ENCODE results near the gene OAF.

The OAF gene

DNA sequence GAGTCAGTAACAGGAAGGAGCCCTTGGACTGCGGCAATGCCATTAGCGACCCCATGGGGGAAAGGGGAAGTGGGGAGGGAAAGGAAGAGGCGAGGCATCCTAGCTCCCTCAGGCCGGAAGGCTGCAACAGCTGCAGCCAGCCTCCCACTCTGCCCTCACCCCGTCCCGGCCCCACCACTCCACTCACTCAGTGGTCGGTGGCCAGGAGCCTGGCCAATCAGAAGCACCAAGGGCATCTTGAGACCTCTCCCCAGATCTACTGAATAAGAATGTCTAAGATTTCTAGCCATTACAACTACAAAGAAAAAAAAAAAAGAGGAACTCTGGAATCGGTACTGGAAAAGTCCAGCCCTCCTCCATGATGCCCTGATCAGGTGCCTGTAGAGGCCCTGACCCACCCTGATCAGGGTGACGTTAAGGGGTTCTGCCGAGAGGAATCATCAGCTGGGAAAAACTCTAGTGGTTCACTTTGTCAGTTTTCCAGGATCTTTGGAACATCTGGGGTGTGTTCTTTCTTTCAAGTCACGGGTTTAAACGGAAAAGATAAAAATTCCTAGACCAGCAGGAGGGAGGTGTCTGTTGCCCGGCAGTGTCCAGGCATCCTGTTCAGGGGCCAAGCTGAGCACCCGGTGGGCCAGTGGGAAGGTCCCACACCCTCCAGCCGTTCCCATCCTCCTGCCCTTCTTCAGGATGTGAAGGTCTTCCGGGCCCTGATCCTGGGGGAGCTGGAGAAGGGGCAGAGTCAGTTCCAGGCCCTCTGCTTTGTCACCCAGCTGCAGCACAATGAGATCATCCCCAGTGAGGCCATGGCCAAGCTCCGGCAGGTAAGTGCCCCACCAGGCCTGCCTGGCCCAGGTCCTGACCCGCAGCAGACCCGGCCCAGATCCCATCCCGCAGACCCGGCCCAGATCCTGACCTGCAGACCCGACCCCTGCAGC, 14.4 kb downstream of the OAF start:
- peak; percentile 88 for DNase-seq

DNA sequence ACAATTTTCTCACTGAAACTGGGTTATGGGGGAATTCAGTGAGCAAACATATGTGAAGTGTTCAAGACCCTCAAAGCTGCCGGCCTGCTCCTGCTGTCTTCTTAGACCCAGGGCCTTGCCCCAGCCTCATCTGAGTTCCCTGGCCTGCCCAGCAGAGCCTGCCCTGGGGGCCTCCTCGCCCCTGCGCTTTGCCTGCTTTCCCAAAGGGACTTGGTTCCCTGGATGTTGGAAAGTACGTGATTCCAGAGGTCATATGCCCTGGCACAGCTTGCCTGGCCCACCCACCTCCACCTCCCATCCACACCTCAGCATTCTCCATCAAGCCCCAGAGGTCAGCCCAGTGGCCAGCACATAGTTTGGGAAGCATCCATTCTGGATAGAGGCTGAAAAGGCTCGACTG, 15.4 kb downstream of the OAF start:
- no peak for DNase-seq

DNA sequence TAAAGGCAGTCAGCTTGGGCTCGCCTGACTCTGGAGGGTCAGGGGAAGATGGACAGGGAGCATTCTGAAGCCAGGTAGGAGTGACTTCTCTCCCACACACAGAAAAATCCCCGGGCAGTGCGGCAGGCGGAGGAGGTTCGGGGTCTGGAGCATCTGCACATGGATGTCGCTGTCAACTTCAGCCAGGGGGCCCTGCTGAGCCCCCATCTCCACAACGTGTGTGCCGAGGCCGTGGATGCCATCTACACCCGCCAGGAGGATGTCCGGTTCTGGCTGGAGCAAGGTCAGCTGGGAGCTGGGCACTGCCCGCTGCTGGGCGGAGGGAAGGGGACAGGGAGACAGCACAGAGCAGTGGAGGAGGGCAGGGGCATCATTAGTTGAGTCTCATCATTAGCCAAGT, 15.9 kb downstream of the OAF start:
- no peak for DNase-seq

DNA sequence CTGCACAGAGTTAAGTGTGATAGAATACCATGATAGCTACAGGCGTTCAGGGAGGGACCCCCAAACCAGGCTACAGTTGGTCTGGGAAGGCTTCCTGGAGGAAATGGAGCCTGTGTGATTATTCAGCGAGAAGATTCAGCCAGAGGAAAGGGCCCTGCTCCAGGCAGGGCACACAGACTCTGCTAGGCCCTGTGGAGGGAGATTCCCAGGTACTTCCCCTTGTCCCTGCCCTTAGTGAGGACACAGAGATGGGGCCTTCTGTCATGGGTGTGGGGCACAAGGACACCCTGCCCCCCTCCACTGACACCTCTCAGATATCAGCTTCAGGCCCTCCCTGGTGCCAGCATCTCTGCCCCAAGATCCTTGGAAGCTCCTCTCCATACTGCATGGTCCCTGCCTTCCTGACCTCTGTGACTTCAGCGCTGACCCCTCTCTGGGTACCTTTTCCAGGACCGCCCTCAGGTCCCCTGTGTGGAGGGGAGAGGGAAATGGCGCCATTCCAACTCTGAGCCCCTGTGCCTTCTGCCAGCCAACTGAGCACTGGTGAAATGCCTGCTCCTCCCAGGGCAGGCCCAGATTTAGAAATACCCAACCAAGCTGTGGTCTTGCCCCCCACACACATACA, 16.5 kb downstream of the OAF start:
- DNase-seq = no peak

DNA sequence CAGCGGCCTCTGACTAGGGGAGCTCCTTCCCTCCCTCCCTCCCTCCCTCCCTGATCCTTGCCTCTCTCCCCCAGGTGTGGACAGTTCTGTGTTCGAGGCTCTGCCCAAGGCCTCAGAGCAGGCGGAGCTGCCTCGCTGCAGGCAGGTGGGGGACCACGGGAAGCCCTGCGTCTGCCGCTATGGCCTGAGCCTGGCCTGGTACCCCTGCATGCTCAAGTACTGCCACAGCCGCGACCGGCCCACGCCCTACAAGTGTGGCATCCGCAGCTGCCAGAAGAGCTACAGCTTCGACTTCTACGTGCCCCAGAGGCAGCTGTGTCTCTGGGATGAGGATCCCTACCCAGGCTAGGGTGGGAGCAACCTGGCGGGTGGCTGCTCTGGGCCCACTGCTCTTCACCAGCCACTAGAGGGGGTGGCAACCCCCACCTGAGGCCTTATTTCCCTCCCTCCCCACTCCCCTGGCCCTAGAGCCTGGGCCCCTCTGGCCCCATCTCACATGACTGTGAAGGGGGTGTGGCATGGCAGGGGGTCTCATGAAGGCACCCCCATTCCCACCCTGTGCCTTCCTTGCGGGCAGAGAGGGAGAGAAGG, 18.1 kb downstream of the OAF start:
- DNase-seq = no peak

DNA sequence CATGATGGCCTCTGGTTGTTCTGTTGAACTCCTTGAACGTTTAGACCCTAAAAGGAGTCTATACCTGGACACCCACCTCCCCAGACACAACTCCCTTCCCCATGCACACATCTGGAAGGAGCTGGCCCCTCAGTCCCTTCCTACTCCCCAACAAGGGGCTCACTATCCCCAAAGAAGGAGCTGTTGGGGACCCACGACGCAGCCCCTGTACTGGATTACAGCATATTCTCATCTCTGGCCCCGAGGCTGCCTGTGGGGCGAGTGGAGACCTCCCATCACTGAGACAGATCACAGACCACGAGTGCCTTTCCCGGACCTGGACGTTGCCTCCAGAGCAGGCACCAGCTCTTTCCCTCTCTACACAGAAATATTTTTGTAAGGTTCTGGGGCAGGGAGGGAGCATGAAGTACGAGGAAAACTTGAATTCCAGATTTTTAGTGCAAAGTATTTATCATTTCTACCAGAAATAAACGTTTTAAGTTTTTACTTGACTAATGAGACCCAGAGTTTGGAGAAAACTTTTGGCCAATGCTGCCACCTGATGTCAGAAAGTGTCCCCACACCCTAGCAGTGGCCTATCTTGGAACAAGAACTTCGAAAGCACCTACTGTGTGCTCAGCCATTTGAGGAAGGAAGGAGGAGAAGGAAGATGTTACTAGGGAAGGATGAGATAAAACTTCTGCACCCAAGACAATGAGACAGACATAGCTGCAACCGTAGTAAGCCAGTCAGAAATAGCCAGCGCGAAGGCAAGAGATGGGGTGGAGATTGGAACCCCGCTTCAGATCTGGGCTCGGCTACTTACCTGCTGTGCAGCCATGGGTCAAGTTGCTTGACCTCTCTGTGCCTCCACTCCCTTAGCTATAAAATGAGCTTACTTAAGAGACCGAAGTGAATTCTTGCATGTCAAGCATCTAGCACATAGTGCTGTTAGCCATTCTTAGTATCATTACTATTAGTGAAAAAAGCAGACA, 18.9 kb downstream of the OAF start:
- peak; percentile 34 for DNase-seq

DNA sequence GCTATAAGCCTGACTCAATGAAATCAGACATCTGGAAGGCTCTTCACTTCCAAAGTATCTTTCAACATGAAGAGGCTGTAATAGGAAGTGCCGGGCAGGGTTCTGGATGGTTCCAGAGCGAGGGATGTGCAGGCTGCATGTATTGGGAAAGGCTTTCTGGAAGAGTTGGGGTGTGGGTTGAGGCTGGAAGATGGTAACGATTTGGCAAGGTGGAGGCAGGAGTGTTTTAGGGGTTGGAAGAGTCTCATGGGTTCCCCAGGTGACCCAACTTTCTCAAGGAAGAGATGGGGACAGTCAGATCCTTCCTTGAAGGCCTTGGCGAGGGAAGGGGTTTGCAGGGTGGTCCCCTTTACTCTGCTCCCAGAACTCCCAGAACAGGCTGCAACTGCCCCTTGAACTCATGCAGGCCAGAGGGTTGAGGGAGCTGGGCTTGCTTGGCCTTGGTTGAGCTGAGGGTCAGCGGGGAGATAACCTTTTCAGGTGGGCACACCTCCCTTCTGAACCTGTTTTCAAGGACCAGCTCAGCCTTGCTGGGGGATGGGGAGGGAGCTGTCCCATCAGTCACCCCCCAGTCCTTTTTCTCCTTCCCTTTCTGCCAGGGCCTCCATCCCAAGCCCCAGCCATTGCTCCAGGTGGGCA, 19.7 kb downstream of the OAF start:
- DNase-seq = no peak

DNA sequence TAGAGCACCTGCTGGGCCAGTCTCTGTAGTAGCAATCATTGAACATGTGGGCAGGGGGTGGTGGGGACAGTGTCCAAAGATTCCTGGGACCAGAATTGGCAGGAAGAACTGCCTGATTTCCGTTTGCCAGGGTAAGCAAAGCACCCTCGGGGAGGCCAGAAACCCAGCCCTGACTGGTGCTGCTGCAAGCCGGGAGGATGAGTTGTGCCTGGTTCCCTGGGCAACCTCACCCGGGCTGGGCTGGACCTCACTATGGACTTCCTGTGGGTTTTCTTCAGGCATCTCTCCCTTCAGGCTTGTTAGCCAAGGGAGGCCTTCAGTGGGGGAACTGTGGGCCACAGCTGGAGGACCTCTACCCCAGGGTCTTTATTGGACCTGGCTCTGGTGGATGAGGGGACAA, 21.1 kb downstream of the OAF start:
- no peak for DNase-seq

DNA sequence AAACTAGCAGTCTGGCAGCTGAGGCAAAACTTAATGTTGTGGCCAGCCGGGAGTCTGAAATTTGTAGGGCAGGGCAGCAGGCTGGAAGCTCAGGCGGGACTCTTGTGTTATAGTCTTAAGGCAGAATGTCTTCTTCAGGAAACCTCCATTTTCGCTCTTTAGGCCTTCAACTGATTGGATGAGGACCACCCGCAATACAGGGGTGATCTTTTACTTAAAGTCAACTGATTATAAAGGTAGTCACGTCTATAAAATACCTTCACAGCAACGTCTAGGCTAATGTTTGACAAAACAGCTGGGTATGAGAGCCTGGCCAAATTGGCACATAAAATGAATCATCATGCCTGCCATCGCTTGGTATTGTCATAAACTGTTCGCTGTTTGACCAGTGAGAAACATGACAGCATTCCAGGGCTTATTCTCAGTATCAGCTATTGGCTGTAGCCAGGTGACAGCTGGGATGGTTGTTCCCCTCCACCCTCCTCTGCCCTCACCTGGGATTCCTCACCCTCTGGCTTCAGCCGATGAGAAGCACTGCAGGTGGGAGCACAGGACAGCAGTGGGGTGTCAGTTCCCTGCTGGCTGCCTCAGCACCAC, 22.5 kb downstream of the OAF start:
- no peak for DNase-seq

DNA sequence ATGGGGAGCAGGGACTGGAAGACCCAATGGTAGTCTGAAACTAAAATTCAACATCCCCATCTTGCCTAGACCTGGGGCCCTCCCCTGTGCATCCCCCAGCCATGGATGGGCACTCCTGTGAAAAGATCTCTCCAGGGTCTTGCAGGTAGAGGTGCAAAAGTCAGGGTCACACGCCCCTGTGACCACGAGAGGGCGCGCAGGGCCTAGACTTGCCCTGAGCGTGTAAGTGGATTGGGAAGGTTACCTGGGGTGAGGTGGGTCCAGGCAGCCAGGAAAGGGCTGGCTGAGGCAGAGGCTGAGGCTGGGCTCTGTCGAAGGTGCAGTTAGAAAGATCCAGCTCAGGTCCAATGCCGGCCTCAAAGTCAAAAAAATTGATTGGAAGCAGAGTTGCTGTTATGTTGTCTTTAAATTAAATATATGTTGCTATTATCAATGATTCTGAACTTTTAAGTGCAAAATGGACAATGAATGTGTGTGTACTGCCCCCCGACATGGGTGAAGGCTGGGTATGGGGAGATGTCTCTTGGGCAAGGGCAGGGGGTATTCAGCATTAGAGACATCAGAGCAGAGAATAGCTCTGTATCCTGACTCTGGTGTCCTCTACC, 24.3 kb downstream of the OAF start:
- peak; percentile 11 for DNase-seq

DNA sequence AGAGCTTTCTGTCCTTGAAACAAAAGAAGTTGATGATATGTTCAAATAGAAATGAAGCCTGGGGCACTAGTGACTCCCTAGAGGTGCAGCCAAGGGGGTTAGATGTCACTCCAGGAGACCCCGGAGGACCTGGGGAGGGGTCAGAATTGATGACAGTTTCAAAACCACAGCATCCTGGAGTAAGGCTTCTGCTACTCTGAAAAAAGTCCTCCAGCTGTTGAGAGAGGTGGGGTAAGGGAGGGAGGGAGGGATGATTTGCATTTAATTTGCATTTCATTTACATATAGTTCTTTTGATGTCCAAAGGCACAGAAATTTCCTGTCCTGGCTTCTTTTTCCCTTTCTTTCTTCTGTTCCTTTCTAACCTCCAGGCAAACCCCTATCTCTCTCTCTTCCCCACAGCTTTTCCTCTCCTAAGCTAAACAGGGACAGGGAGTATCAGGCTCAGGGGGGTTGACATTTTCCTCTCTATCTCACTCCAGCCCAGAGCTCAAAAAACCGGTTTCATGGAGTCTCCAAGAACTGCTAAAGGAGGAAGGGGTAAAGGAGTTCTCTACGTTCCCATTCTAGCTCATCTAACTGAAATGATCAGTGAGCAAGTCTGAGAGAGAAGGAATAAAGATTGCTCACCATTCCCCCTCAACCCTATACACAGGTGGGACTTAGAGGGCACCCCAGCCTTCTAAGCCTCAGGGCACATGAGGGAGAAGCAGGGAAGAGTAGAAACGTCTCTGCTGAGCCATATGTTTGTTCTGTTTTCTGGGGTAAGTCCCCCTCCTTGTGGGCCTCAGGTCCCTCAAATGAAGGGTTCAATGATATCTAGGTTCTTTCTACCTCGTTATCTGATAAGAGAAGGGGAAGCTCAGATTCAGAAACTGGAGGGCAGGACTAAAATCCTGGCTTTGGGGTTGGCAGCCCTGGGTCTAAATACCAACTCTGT, 25.6 kb downstream of the OAF start:
- DNase-seq = peak; percentile 41

DNA sequence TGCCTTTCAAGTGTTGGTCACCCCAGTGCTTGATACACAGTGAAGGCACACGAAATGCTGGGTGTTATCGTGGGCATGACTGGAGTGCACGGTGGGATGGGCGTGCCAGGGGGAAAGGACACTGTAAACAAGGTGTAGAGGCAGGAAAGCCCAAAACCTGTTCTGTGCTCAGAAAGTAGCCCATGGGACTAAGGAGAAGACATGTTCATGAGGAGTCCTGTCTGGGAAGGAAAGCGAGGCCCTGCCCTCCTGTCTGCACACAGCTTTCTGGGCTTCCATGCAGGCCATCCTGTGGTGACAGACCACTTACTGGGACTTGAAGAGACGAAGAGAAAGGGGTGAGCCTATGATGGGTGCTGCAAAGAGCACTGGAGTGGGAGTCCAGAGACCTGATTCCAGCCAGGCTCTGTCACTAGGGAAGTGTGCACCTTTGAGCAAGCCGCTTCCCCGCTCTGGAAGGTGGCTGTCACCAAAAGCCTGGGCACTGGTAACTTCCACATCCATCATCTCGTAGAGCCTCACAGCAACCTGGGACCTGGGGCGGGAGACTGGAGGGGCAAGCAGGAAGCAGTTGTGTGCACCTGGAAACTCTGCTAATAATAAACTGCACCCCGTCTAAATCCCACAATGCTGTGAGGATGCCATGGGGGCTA, 28.3 kb downstream of the OAF start:
- DNase-seq = no peak

DNA sequence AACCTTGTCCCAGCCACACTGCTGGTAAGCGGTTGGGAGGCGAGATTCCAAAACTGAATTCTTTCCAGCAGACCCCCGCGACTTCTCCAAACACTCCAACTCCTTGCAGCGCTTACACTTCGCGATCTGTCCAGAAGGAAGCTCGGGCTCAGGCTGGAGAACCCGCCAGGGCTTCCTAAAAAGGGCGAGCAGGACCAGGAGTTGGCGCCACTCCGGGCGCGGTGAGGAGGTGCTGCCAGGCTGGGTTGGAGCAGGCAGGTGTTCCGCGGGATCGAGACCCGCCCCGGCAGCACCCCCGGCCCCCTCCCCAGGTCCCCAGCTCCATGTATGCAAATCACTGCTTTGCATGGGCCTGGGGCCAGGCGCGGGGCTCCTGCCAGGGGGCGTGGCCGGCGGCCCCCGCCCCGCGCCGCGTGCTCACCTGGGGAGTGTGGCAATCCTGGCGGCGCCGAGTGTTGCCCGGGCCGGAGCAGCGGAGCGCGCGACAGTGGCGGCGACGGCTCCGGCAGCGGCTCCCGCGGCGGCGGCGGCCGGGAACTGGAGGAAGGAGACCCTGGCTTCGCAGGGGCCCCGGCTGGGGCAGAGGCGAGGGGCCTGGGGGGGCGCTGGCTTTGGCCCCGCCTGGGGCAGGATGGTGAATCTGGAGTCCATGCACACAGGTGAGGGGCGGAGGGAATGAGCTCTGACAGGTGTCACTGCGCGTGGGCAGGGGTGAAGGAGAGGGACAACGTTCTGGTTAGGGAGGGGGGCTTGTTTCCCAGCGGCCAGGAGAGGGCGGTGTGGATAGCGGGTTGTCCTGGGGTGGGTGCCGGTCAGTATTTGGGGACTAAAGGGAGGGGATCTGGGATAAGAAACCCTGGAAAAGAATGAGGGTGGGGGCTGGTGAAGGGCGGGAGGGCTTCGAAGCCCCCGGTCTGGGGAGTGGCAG, 29.1 kb downstream of the OAF start, which contains the start of gene POU2F3:
Gene POU2F3 (plus strand): TSS at position 428 of the 928 bp plus-strand sequence. CDS start 204 bp downstream, at position 632.
- no peak for DNase-seq

DNA sequence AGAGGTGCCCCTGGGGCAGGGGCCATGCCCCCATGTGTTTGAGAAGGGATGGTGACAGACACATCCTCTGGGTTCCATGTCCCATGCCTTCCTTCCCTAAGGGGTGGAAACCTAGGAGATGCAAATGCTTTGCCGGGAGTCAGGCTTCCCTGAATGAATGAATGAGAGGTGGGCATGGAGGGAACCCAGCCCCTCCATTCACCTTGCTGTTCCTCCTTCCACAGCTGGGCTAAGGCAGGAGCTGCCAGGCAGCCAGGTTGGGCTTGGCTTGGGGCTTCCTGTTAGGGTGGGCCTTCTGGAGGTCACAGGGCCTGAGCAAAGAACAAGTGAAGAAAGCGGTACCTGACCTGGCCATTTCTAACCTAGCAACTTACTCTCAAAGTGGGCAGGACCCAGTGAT, 30.0 kb downstream of the OAF start:
- no peak for DNase-seq

DNA sequence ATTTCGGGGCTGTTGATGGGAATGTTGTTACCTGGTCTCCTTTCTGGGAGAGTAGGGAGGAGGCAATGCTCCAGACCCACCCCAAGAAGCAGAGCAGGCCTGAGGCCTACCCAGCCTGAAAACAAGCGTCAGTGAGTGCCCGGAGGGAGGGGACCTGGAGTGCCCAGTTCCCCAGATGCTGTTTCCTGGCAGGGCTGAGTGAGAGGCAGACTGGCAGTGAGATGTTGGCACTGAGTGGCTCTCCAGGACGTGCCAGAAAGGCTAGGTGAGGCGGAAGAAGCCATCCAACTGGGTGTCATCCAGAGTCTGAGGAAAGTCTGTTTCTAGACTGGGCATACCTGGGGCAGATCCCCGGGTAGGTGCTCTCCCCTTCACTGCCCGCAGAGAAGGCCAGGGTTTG, 30.4 kb downstream of the OAF start:
- DNase-seq = no peak

DNA sequence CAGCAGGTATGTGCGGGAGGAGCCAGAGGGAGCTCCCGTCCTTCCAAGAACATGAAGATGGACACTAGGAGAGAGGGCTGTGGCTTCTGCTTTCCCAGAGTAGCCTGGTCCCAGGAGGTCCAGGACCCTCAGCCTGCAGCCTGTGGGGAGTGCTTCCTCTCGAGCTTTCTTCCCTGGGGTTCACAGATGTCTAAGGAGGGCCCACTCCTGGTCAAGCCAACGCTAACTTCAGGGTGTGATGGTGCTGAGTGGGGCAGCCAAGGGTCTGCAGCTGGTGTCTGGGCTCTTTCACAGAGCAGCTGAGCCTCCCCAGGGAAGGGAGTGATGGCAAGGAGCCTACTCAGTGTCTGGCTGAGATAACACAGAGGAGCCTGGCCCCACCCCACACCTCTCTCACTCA, 32.4 kb downstream of the OAF start:
- no peak for DNase-seq

DNA sequence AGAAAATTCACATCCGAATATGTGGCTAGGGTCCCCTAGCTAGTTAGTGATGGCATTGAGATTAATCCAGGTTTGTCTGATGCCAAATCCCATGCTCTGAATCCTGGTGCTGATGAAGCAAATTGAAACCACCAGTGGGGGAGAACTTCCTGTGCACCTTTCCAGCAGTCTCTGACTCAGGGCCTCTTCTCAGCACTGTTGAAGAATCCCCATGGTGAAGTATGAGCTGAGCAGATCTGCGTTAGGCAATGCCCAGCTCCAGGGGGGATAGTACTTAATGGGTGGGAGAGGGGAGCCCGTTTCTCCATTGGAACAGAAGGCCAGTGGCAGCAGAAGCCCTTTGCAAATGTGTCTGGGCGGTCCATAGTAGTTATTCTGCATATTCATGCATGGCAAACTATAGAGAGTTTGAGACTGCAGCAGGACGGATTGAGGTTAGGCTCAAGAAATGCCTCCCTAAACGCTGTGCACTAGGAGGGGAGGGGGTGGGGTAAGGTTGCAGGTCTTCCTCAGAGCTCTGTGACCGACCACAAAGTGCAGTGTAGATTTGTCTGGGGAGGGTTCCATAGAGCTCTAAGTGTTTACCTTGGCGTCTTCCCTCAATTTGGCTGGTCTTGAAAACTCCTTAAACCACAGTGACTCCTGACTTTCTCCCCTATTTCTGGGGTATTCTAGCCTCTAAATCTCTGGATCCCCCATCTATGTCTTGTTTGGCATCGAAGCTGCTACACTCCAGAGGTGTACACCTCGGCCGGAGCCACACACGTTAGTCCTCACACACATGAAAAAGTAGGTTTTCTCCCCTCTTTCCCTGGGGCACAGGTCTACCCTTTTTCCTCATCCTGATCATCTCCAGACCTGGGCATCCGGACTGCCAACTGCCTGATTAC, 33.9 kb downstream of the OAF start:
- no peak for DNase-seq

Data from MV-4-11 (cell line).